PC-3 (cell line): Measurements from ENCODE around the gene EOLA1. TPM values are rescaled to one million over a fixed set of nuclear protein-coding genes. Genes with fewer than 3 reads are reported as not detected.
"Not testable (repeated sequence)": the region's sequence is repeated elsewhere in the genome, so short reads cannot be mapped to it uniquely, and the experiment has no call there.

Source experiments
- ATAC-seq: fragments of 200-7000 bp; cut with Tn5 transposase; 2 replicates; pipeline ENCODE4 v1.9.1; 2020; ENCODE audit warnings: mild to moderate bottlenecking, moderate library complexity
- BruUV-seq: library from RNA; stranded (reverse); fragments of 400-500 nt; replicated peaks from 2 replicates; lab custom pipeline; 2021; lab: Mats Ljungman, UMichigan
- CTCF ChIA-PET: fragments of 300-600 bp; sonication (Branson Sonifier 250); formaldehyde crosslinking; loops from one replicate; lab custom pipeline; 2022; ENCODE audit warnings: antibody characterized with exemption; lab: Charles Lee
- POLR2A ChIA-PET: fragments of 300-600 bp; sonication (Branson Sonifier 250); formaldehyde crosslinking; loops from one replicate; lab custom pipeline; 2022; ENCODE audit warnings: antibody characterized with exemption; ENCODE audit not compliant: unreplicated experiment; lab: Charles Lee
- DNase-seq: peaks from one replicate; pipeline ENCODE4 v3.0.0-alpha.2; 2015
- H2AFZ ChIP-seq: fragments of 300-600 bp; sonication (generic); 2 replicates; pipeline ENCODE4 v1.6.0; 2016; ENCODE audit warnings: antibody characterized with exemption, low read length
- H3F3A ChIP-seq: fragments of 300-600 bp; sonication (generic); one replicate; pipeline ENCODE4 v1.6.0; 2017; ENCODE audit warnings: antibody characterized with exemption, low read length, control low read depth, mild to moderate bottlenecking; ENCODE audit not compliant: unreplicated experiment
- H3K27ac ChIP-seq: fragments of 300-600 bp; sonication (generic); 2 replicates; pipeline ENCODE4 v1.5.1; 2016; ENCODE audit warnings: mild to moderate bottlenecking, low read length
- H3K27me3 ChIP-seq: fragments of 300-600 bp; sonication (generic); 2 replicates; pipeline ENCODE4 v1.6.1; 2016; ENCODE audit warnings: low read length, mixed read lengths
- H3K36me3 ChIP-seq: fragments of 300-600 bp; sonication (generic); 2 replicates; pipeline ENCODE4 v1.6.1; 2016; ENCODE audit warnings: low read depth, mixed run types, low read length, mixed read lengths
- H3K4me1 ChIP-seq: fragments of 300-600 bp; sonication (generic); 2 replicates; pipeline ENCODE4 v1.5.1; 2016; ENCODE audit warnings: low read length; ENCODE audit not compliant: insufficient read depth
- H3K4me2 ChIP-seq: fragments of 300-600 bp; sonication (generic); 2 replicates; pipeline ENCODE4 v1.6.0; 2016; ENCODE audit warnings: low read length
- H3K4me3 ChIP-seq: fragments of 300-600 bp; sonication (generic); 2 replicates; pipeline ENCODE4 v1.5.1; 2016; ENCODE audit warnings: mild to moderate bottlenecking, low read length, mixed read lengths
- H3K79me2 ChIP-seq: fragments of 300-600 bp; sonication (generic); 2 replicates; pipeline ENCODE4 v1.6.1; 2017; ENCODE audit warnings: low read length, mixed read lengths
- H3K9ac ChIP-seq: fragments of 300-600 bp; sonication (generic); 2 replicates; pipeline ENCODE4 v1.6.0; 2016; ENCODE audit warnings: mild to moderate bottlenecking, low read length
- H3K9me2 ChIP-seq: fragments of 300-600 bp; sonication (generic); replicated peaks from 2 replicates; pipeline ENCODE4 v1.6.1; 2016; ENCODE audit warnings: mixed run types, low read length, mixed read lengths
- H3K9me3 ChIP-seq: fragments of 300-600 bp; sonication (generic); 2 replicates; pipeline ENCODE4 v1.6.1; 2016; ENCODE audit warnings: low read length, mixed read lengths
- H4K20me1 ChIP-seq: fragments of 300-600 bp; sonication (generic); 2 replicates; pipeline ENCODE4 v1.6.1; 2016; ENCODE audit warnings: low read length, mixed read lengths
- CTCF ChIP-seq: fragments of 300-600 bp; sonication (generic); conservative IDR thresholded peaks from 2 replicates; pipeline ENCODE4 v1.5.1; 2017; ENCODE audit warnings: antibody characterized with exemption, low read depth, mild to moderate bottlenecking, low read length
- EZH2 ChIP-seq: fragments of 300-600 bp; sonication (generic); IDR thresholded peaks from one replicate; pipeline ENCODE4 v1.6.1; 2017; ENCODE audit warnings: antibody characterized with exemption, mild to moderate bottlenecking, low read length; ENCODE audit not compliant: unreplicated experiment
- EZH2phosphoT487 ChIP-seq: fragments of 300-600 bp; sonication (generic); IDR thresholded peaks from 2 replicates; pipeline ENCODE4 v1.6.1; 2018; ENCODE audit warnings: mild to moderate bottlenecking, antibody characterized with exemption, low read length, borderline replicate concordance
- intact Hi-C: fragments of 100-400 bp; cut with micrococcal nuclease; formaldehyde crosslinking; loops from 2 replicates; pipeline ENCODE4 v1.9.0; 2023
- total RNA-seq: library from RNA; depleted of rRNA; stranded (reverse); fragments of >200 nt; gene quantifications from 2 replicates; pipeline ENCODE4 v1.2.3, GENCODE V29; 2014

EOLA1 gene
- total RNA-seq, 1 experiment from 2014 or later = 21.7 TPM

- Histone ChIP-seq H3K9me3 (no peaks in the 10 kb centered on the region), H3K4me1 (peaks cover 19% of the 10 kb centered on the region), H3K27ac (no peak overlapping the region), H3K4me2 (no peak overlapping the region), H3F3A (no peaks in the 10 kb centered on the region), H3K4me3 (no peak overlapping the region), H3K36me3 (no peaks in the 10 kb centered on the region), H3K27me3 (no peaks in the 10 kb centered on the region), H3K9ac (no peak overlapping the region), H3K79me2 (no peaks in the 10 kb centered on the region), H3K9me2 (no peaks in the 10 kb centered on the region), H4K20me1 (no peaks in the 10 kb centered on the region), H2AFZ (no peak overlapping the region)
- BruUV-seq = no TSS peak
- intact Hi-C loops = no loop called here
- ATAC-seq (no peak), DNase-seq (no peak)
- POLR2A ChIA-PET = no interaction called here
- CTCF ChIA-PET = no interaction called here
- TF ChIP-seq EZH2phosphoT487 (no peak), CTCF (no peak), EZH2 (no peak)
Measured at GRCh38 chrX:149518236-149518635, 22.6 kb upstream of the EOLA1 start.

- H4K20me1 ChIP-seq, DNase-seq, CTCF ChIA-PET, H3K27ac ChIP-seq, H3K79me2 ChIP-seq, H3K9me3 ChIP-seq, H3K36me3 ChIP-seq, H3K9ac ChIP-seq, H3K27me3 ChIP-seq, POLR2A ChIA-PET, H3K9me2 ChIP-seq, BruUV-seq, H3K4me1 ChIP-seq, H3F3A ChIP-seq, intact Hi-C loops, ATAC-seq, H3K4me3 ChIP-seq, H2AFZ ChIP-seq: not testable (repeated sequence)
- peak overlapping the region; percentile 27; the same call in 1 of the 2 replicates for H3K4me2 ChIP-seq
Measured at GRCh38 chrX:149520636-149521277, 20.1 kb upstream of the EOLA1 start.

- Histone ChIP-seq H3K36me3 (no peaks in the 10 kb centered on the region), H3K4me2 (no peak overlapping the region), H3K27me3 (no peaks in the 10 kb centered on the region), H3K9me3 (no peaks in the 10 kb centered on the region), H3F3A (no peaks in the 10 kb centered on the region), H2AFZ (no peak overlapping the region), H3K4me1 (peaks cover 7% of the 10 kb centered on the region; the same call in 1 of the 2 replicates), H3K79me2 (no peaks in the 10 kb centered on the region), H3K4me3 (no peak overlapping the region), H3K27ac (no peak overlapping the region), H4K20me1 (no peaks in the 10 kb centered on the region), H3K9ac (no peak overlapping the region), H3K9me2 (no peaks in the 10 kb centered on the region)
- BruUV-seq = no TSS peak
- intact Hi-C loops = no loop called here
- ChIA-PET POLR2A (no interaction called here), CTCF (no interaction called here)
- TF ChIP-seq EZH2 = no peak
- TF ChIP-seq CTCF = no peak
- no peak for TF ChIP-seq EZH2phosphoT487
- DNase-seq = no peak
- ATAC-seq = no peak
Measured at GRCh38 chrX:149521438-149521837, 19.4 kb upstream of the EOLA1 start.
